SK-N-SH (cell line): ENCODE data around the gene ABCG4. TPM values are rescaled to one million over a fixed set of nuclear protein-coding genes. Genes with fewer than 3 reads are reported as not detected.

Source experiments
- CTCF ChIA-PET: fragments of 300-600, 350-600 bp; formaldehyde crosslinking; extraction: SDS; loops from one replicate; lab custom pipeline; 2021; lab: Yijun Ruan, JAX
- POLR2A ChIA-PET: fragments of 350-600 bp; sonication (Branson Sonifier 250); formaldehyde crosslinking; extraction: SDS; loops from one replicate; lab custom pipeline; 2020; ENCODE audit warnings: antibody characterized with exemption, inconsistent platforms; lab: Yijun Ruan, JAX
- DNase-seq: peaks from one replicate; pipeline ENCODE4 v3.0.0; 2012
- H2AFZ ChIP-seq: fragments of 200-600 bp; sonication (generic); 2 replicates; pipeline ENCODE4 v1.8.1; 2016; ENCODE audit warnings: antibody characterized with exemption, mild to moderate bottlenecking, low read depth
- H3F3A ChIP-seq: fragments of 200-600 bp; sonication (generic); replicated peaks from 2 replicates; pipeline ENCODE3; 2016; ENCODE audit warnings: antibody characterized with exemption, mild to moderate bottlenecking; ENCODE audit not compliant: insufficient read depth
- H3K27ac ChIP-seq, 2 experiments: fragments of 200-500 bp in 1 of 2; fragments of 200-600 bp in 1 of 2; sonication (Bioruptor generic) in 1 of 2; sonication (generic), shearing (Covaris generic) in 1 of 2; 2 replicates each; pipeline versions ENCODE4 v1.5.1 to v1.6.1; 2014 to 2016; ENCODE audit warnings: low read depth in 2 of 2, inconsistent platforms in 1 of 2, low read length in 1 of 2, mild to moderate bottlenecking in 1 of 2, mixed read lengths in 1 of 2
- H3K27me3 ChIP-seq: fragments of 200-600 bp; sonication (generic), shearing (Covaris generic); 2 replicates; pipeline ENCODE4 v1.6.1; 2016; ENCODE audit warnings: mixed run types; ENCODE audit not compliant: insufficient read depth
- H3K36me3 ChIP-seq, 2 experiments: fragments of 200-500 bp in 1 of 2; fragments of 200-600 bp in 1 of 2; sonication (Bioruptor generic) in 1 of 2; sonication (generic) in 1 of 2; replicated peaks in 1 of 2; 2 replicates each; pipeline versions ENCODE3 to v1.5.1; 2014 to 2016; ENCODE audit warnings: low read length in 1 of 2, mild to moderate bottlenecking in 1 of 2; ENCODE audit not compliant: insufficient read depth in 2 of 2, control insufficient read depth in 1 of 2
- H3K4me1 ChIP-seq, 2 experiments: fragments of 200-500 bp in 1 of 2; fragments of 200-600 bp in 1 of 2; sonication (Bioruptor generic) in 1 of 2; sonication (generic), shearing (Covaris generic) in 1 of 2; 2 replicates each; pipeline versions ENCODE4 v1.5.1 to v1.6.1; 2014 to 2016; ENCODE audit warnings: low read depth in 1 of 2, low read length in 1 of 2, mixed run types in 1 of 2; ENCODE audit not compliant: insufficient read depth in 2 of 2, control insufficient read depth in 1 of 2
- H3K4me2 ChIP-seq: fragments of 200-600 bp; sonication (generic), shearing (Covaris generic); 2 replicates; pipeline ENCODE4 v1.6.1; 2017; ENCODE audit warnings: mixed run types
- H3K4me3 ChIP-seq, 2 experiments: fragments of 200-500 bp in 1 of 2; fragments of 200-600 bp in 1 of 2; sonication (Bioruptor generic) in 1 of 2; sonication (generic), shearing (Covaris generic) in 1 of 2; 2 replicates each; pipeline versions ENCODE4 v1.5.1 to v1.8.1; 2014 to 2016; ENCODE audit warnings: low read depth in 2 of 2, inconsistent platforms in 1 of 2, low read length in 1 of 2, mild to moderate bottlenecking in 1 of 2, mixed read lengths in 1 of 2, moderate library complexity in 1 of 2
- H3K79me2 ChIP-seq: fragments of 200-600 bp; sonication (generic); 2 replicates; pipeline ENCODE4 v1.8.1; 2017; ENCODE audit warnings: mild to moderate bottlenecking; ENCODE audit not compliant: insufficient read depth
- H3K9ac ChIP-seq: fragments of 200-600 bp; sonication (generic); 2 replicates; pipeline ENCODE4 v1.6.1; 2017; ENCODE audit warnings: mixed run types
- H3K9me2 ChIP-seq: fragments of 200-600 bp; sonication (generic); 2 replicates; pipeline ENCODE4 v1.6.1; 2017; ENCODE audit warnings: mixed run types
- H3K9me3 ChIP-seq: fragments of 200-600 bp; sonication (generic); 2 replicates; pipeline ENCODE4 v1.6.1; 2017; ENCODE audit warnings: mixed run types, mild to moderate bottlenecking, moderate library complexity
- H4K20me1 ChIP-seq: fragments of 200-600 bp; sonication (generic); 2 replicates; pipeline ENCODE4 v1.6.1; 2017; ENCODE audit warnings: mild to moderate bottlenecking, mixed run types; ENCODE audit not compliant: insufficient read depth
- ELF1 ChIP-seq: IDR thresholded peaks from 2 replicates; pipeline ENCODE4 v1.4.0; 2012
- EP300 ChIP-seq, 2 experiments: IDR thresholded peaks; 2 replicates each; pipeline versions ENCODE4 v1.4.0 to v1.6.1; 2012; ENCODE audit warnings: borderline replicate concordance in 1 of 2, low read depth in 1 of 2, low read length in 1 of 2
- EZH2phosphoT487 ChIP-seq: fragments of 200-600 bp; sonication (generic); IDR thresholded peaks from 2 replicates; pipeline ENCODE4 v1.6.1; 2017; ENCODE audit warnings: low read depth, mixed run types, mild to moderate bottlenecking, antibody characterized with exemption, moderate library complexity, borderline replicate concordance
- FOXJ3 ChIP-seq: sonication (generic); formaldehyde crosslinking; IDR thresholded peaks from 2 replicates; pipeline ENCODE4 v1.5.1; 2020; ENCODE audit warnings: mild to moderate bottlenecking, missing genetic modification reagents
- GABPA ChIP-seq: IDR thresholded peaks from 2 replicates; pipeline ENCODE4 v1.4.0; 2012; ENCODE audit warnings: low read depth, mild to moderate bottlenecking
- MXI1 ChIP-seq: IDR thresholded peaks from 2 replicates; pipeline ENCODE4 v1.6.1; 2012; ENCODE audit warnings: mild to moderate bottlenecking, low read depth, low read length, improper control_type of control experiment
- NRF1 ChIP-seq: IDR thresholded peaks from 2 replicates; pipeline ENCODE4 v1.6.1; 2012; ENCODE audit warnings: low read depth, mild to moderate bottlenecking, low read length
- RAD21 ChIP-seq: IDR thresholded peaks from 2 replicates; pipeline ENCODE4 v1.6.1; 2012; ENCODE audit warnings: mild to moderate bottlenecking, low read length
- RCOR1 ChIP-seq: fragments of 150-350 bp; IDR thresholded peaks from 2 replicates; pipeline ENCODE4 v1.6.1; 2017; ENCODE audit warnings: antibody characterized with exemption, low read length
- RFX5 ChIP-seq: IDR thresholded peaks from 2 replicates; pipeline ENCODE4 v1.6.1; 2012; ENCODE audit warnings: mild to moderate bottlenecking, improper control_type of control experiment, low read length
- RXRA ChIP-seq: IDR thresholded peaks from 2 replicates; pipeline ENCODE4 v1.4.0; 2012; ENCODE audit warnings: low read depth, mild to moderate bottlenecking, borderline replicate concordance
- SMC3 ChIP-seq: IDR thresholded peaks from 2 replicates; pipeline ENCODE4 v1.6.1; 2012; ENCODE audit warnings: low read depth, low read length, improper control_type of control experiment
- TAF1 ChIP-seq: IDR thresholded peaks from 2 replicates; pipeline ENCODE4 v1.6.1; 2012; ENCODE audit warnings: low read depth, mild to moderate bottlenecking, low read length, moderate library complexity, borderline replicate concordance
- TEAD4 ChIP-seq: IDR thresholded peaks from 2 replicates; pipeline ENCODE4 v1.4.0; 2012; ENCODE audit warnings: mild to moderate bottlenecking, borderline replicate concordance; ENCODE audit not compliant: insufficient read depth
- YY1 ChIP-seq: IDR thresholded peaks from 2 replicates; pipeline ENCODE4 v1.4.0; 2012; ENCODE audit warnings: low read depth, mild to moderate bottlenecking
- WGBS: methylation state at CpG from one replicate; pipeline ENCODE4 v1.1.6; 2017; ENCODE audit warnings: low lambda C conversion rate; 5-methylcytosine and 5-hydroxymethylcytosine counted together
- polyA plus RNA-seq, 3 experiments: library from polyadenylated mRNA; depleted of rRNA; stranded (reverse); fragments of >200 nt; gene quantifications; 2 replicates each; pipeline ENCODE4 v1.2.3, GENCODE V29; 2012
- TF ChIP-seq, protein P1 (sequence below): IDR thresholded peaks from 2 replicates; pipeline ENCODE4 v1.4.0; 2012; ENCODE audit warnings: low read depth, borderline replicate concordance
- TF ChIP-seq, protein P2 (sequence below): IDR thresholded peaks from 2 replicates; pipeline ENCODE4 v1.4.0; 2012; ENCODE audit warnings: low read depth, borderline replicate concordance

The ABCG4 gene
- polyA plus RNA-seq, 1 of the 3 experiments (the other 2 are of a cell fraction) = 0.72 TPM

DNA sequence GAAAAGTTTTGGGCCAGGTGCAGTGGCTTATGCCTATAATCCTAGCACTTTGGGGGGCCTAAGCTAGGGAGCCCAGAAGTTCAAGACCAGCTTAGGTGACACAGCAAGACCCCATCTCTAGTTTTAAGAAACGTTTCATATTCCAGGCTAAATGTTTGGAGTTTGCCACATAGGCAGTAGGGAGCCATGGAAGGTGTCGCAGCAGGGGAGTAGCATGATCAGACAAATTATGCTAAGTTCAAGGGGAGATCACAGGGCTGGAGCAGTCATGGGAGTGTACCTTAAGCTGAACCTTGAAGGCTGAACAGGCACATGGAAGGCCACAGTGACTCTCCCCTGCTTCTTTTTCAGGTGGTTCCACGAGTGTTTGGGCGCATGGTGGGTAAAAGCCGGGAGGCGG is 30.5 kb downstream of the ABCG4 start:
- Histone ChIP-seq H3K4me3 (no peak overlapping the region), H2AFZ (no peak overlapping the region), H3K36me3 (peaks cover 9 to 27% of the 10 kb centered on the region in 2 experiments), H3K4me1 (peaks cover 10 to 14% of the 10 kb centered on the region in 2 experiments; a peak in 2 of 4 replicates), H3K79me2 (no peaks in the 10 kb centered on the region), H3K27me3 (no peaks in the 10 kb centered on the region), H3K9me2 (no peaks in the 10 kb centered on the region), H3K4me2 (no peak overlapping the region), H3K27ac (no peak overlapping the region), H3F3A (no peaks in the 10 kb centered on the region), H3K9me3 (no peaks in the 10 kb centered on the region), H4K20me1 (no peaks in the 10 kb centered on the region), H3K9ac (no peak overlapping the region)
- ChIA-PET CTCF (interaction anchor here (1.0 to 2.7 kb wide), 4 partner anchors 17 to 144 kb away, joined by 3 to 12 read pairs (median 4); no protein-coding TSS in a partner anchor), POLR2A (interaction anchor here (1.0 kb wide), 1 partner anchor 11 kb away, joined by 4 read pairs; no protein-coding TSS in a partner anchor)
- no peak for DNase-seq
- WGBS = 89% methylated on average over 6 of the region's 6 CpGs
- TF ChIP-seq RCOR1 (no peak), RAD21 (no peak), RXRA (no peak), SMC3 (no peak), NRF1 (no peak), YY1 (no peak), EZH2phosphoT487 (no peak), EP300 (IDR thresholded peaks at IDR 0.05; ENCODE audit: borderline replicate concordance in 1 of 2, low read depth in 1 of 2, low read length in 1 of 2) (no peak), TAF1 (no peak), ELF1 (no peak), FOXJ3 (CRISPR knock-in tag) (no peak), TEAD4 (no peak), MXI1 (no peak), GABPA (no peak), RFX5 (no peak)
- TF ChIP-seq, protein P1, sequence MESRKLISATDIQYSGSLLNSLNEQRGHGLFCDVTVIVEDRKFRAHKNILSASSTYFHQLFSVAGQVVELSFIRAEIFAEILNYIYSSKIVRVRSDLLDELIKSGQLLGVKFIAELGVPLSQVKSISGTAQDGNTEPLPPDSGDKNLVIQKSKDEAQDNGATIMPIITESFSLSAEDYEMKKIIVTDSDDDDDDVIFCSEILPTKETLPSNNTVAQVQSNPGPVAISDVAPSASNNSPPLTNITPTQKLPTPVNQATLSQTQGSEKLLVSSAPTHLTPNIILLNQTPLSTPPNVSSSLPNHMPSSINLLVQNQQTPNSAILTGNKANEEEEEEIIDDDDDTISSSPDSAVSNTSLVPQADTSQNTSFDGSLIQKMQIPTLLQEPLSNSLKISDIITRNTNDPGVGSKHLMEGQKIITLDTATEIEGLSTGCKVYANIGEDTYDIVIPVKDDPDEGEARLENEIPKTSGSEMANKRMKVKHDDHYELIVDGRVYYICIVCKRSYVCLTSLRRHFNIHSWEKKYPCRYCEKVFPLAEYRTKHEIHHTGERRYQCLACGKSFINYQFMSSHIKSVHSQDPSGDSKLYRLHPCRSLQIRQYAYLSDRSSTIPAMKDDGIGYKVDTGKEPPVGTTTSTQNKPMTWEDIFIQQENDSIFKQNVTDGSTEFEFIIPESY = no peak
- TF ChIP-seq, protein P2, sequence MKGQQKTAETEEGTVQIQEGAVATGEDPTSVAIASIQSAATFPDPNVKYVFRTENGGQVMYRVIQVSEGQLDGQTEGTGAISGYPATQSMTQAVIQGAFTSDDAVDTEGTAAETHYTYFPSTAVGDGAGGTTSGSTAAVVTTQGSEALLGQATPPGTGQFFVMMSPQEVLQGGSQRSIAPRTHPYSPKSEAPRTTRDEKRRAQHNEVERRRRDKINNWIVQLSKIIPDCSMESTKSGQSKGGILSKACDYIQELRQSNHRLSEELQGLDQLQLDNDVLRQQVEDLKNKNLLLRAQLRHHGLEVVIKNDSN = no peak
